DOHH2 (cell line): ENCODE results near the gene RNF130.

ENCODE experiments used
- H3F3A ChIP-seq: fragments of 200-600 bp; sonication (generic), shearing (Covaris generic); 2 replicates; pipeline ENCODE4 v1.6.0; 2016; ENCODE audit warnings: antibody characterized with exemption, mild to moderate bottlenecking; ENCODE audit not compliant: control insufficient read depth, insufficient read depth
- H3K27ac ChIP-seq: fragments of 200-600 bp; sonication (generic); 2 replicates; pipeline ENCODE4 v1.5.1; 2014; ENCODE audit warnings: low read depth, mild to moderate bottlenecking, low read length, moderate library complexity
- H3K27me3 ChIP-seq: fragments of 200-600 bp; sonication (generic); 2 replicates; pipeline ENCODE4 v1.6.1; 2014; ENCODE audit warnings: mild to moderate bottlenecking, low read length, mixed read lengths; ENCODE audit not compliant: control insufficient read depth
- H3K36me3 ChIP-seq: fragments of 200-600 bp; sonication (generic); 2 replicates; pipeline ENCODE4 v1.6.1; 2014; ENCODE audit warnings: mild to moderate bottlenecking, low read length, moderate library complexity, mixed read lengths; ENCODE audit not compliant: control insufficient read depth
- H3K4me1 ChIP-seq: fragments of 200-600 bp; sonication (generic); 2 replicates; pipeline ENCODE4 v1.6.1; 2014; ENCODE audit warnings: mild to moderate bottlenecking, low read length, mixed read lengths; ENCODE audit not compliant: control insufficient read depth
- H3K4me2 ChIP-seq: fragments of 200-600 bp; sonication (generic); 2 replicates; pipeline ENCODE4 v1.6.0; 2014; ENCODE audit warnings: mild to moderate bottlenecking, low read length, moderate library complexity
- H3K4me3 ChIP-seq: fragments of 200-600 bp; sonication (generic); 2 replicates; pipeline ENCODE4 v1.5.1; 2014; ENCODE audit warnings: mild to moderate bottlenecking, low read length, mixed read lengths
- H3K79me2 ChIP-seq: fragments of 200-600 bp; sonication (generic); 2 replicates; pipeline ENCODE4 v1.6.1; 2014; ENCODE audit warnings: mild to moderate bottlenecking, low read length, mixed read lengths; ENCODE audit not compliant: control insufficient read depth
- H3K9me2 ChIP-seq: fragments of 200-600 bp; sonication (generic); replicated peaks from 2 replicates; pipeline ENCODE4 v1.6.1; 2014; ENCODE audit warnings: mild to moderate bottlenecking, low read length, mixed read lengths; ENCODE audit not compliant: control insufficient read depth
- H3K9me3 ChIP-seq: fragments of 200-600 bp; sonication (generic); 2 replicates; pipeline ENCODE4 v1.6.1; 2014; ENCODE audit warnings: antibody characterized with exemption, low read length, mixed read lengths; ENCODE audit not compliant: control insufficient read depth, insufficient read depth
- H4K20me1 ChIP-seq: fragments of 200-600 bp; sonication (generic); 2 replicates; pipeline ENCODE4 v1.6.0; 2014; ENCODE audit warnings: low read depth, mild to moderate bottlenecking, antibody characterized with exemption, low read length, moderate library complexity; ENCODE audit not compliant: control insufficient read depth, insufficient read depth
- EZH2phosphoT487 ChIP-seq: fragments of 200-600 bp; sonication (generic); IDR thresholded peaks from 2 replicates; pipeline ENCODE4 v1.6.1; 2017; ENCODE audit warnings: borderline replicate concordance, mild to moderate bottlenecking, antibody characterized with exemption, low read length, moderate library complexity, mixed read lengths
- TF ChIP-seq, protein P1 (sequence below): fragments of 200-600 bp; sonication (generic); IDR thresholded peaks from one replicate; pipeline ENCODE4 v1.5.1; 2014; ENCODE audit warnings: antibody characterized with exemption, mild to moderate bottlenecking, low read depth, low read length; ENCODE audit not compliant: poor library complexity, severe bottlenecking

RNF130 gene

DNA sequence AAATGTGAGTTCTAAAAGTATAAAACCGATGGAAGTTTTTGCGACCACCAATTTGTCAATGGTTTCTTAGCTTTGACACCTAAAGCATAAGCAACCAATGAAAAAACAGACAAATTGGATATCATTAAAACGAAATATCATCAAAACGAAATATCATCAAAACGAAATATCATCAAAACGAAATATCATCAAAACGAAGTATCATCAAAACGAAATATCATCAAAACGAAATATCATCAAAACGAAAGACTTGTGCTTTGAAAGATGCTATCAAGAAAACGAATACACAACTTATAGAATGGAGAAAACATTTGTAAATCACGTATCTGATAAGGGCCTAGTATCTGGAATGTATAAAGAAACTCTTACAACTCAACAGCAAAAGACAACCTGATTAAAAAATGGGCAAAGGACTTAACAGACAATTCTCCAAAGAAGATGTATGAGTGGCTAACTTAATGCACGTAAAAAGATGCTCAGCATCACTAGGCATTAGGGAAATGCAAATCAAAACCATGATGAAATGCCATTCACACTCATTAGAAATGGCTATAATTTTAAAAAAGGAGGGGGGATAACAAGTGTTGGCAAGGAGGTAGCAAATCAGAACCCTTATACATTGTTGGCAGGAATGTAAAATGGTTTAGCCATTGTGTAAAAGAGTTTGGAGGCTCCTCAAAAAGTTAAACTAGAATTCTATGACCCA, 134.4 kb downstream of the RNF130 start:
- Histone ChIP-seq H3K27me3 (peaks cover 20% of the 10 kb centered on the region), H3F3A (no peaks in the 10 kb centered on the region), H3K9me3 (no peaks in the 10 kb centered on the region), H3K79me2 (no peaks in the 10 kb centered on the region), H4K20me1 (no peaks in the 10 kb centered on the region), H3K36me3 (no peaks in the 10 kb centered on the region), H3K4me3 (no peak overlapping the region), H3K27ac (no peak overlapping the region), H3K4me1 (no peaks in the 10 kb centered on the region), H3K4me2 (no peak overlapping the region), H3K9me2 (no peaks in the 10 kb centered on the region)
- TF ChIP-seq, protein P1, sequence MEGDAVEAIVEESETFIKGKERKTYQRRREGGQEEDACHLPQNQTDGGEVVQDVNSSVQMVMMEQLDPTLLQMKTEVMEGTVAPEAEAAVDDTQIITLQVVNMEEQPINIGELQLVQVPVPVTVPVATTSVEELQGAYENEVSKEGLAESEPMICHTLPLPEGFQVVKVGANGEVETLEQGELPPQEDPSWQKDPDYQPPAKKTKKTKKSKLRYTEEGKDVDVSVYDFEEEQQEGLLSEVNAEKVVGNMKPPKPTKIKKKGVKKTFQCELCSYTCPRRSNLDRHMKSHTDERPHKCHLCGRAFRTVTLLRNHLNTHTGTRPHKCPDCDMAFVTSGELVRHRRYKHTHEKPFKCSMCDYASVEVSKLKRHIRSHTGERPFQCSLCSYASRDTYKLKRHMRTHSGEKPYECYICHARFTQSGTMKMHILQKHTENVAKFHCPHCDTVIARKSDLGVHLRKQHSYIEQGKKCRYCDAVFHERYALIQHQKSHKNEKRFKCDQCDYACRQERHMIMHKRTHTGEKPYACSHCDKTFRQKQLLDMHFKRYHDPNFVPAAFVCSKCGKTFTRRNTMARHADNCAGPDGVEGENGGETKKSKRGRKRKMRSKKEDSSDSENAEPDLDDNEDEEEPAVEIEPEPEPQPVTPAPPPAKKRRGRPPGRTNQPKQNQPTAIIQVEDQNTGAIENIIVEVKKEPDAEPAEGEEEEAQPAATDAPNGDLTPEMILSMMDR: no peak
- TF ChIP-seq EZH2phosphoT487: no peak

DNA sequence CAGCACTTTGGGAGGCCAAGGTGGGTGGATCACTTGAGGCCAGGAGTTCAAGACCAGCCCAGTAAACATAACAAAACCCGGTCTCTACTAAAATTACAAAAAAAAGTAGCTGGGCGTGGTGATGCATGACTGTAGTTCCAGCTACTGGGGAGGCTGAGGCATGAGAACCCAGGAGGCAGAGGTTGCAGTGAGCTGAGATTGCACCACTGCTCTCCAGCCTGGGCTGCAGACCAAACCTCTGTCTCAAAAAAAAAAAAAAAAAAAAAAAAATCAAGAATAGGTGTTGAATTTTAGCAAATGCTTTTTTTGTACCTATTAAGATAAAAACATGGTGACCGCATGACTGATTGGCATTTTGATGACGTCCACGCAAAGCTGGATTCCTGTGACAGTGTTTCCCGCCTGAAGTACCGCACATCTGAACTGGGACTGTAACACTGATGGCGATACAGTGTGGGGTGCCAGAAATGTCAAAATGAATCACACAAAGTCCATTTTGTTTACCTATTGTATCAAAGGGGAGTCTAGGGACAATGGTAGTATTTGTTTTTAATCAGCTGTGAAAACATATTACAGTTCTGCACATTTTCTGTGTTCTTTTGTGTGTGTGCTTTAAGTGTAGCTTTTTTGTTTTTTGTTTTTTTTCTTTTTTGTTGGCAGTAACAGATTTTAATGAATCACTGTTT, 140.6 kb downstream of the RNF130 start:
- no peaks in the 10 kb centered on the region for H3F3A ChIP-seq

DNA sequence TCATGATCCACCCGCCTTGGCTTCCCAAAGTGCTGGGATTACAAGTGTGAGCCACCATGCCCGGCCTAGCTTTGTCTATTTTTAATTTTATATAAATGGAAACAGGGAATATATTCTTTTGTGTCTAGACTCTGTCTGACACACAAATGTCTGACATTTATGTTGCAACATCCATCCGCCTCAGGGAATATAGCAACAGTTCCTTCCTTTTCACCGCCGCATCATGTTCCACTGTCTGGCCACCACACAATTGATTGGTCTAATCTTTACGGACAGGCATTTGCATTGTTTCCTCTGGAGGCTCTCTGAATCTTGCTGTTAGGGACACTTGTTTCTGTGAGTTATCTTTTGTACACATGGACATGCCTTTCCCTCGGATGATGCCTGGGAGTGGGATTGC, 143.7 kb downstream of the RNF130 start:
- Histone ChIP-seq H3K4me3 (no peak overlapping the region), H3K4me1 (peaks cover 11% of the 10 kb centered on the region), H3K79me2 (no peaks in the 10 kb centered on the region), H3K27me3 (peaks cover 3% of the 10 kb centered on the region; the same call in 1 of the 2 replicates), H3K4me2 (no peak overlapping the region), H3K27ac (no peak overlapping the region), H4K20me1 (no peaks in the 10 kb centered on the region), H3K9me2 (no peaks in the 10 kb centered on the region), H3K9me3 (no peaks in the 10 kb centered on the region), H3F3A (no peaks in the 10 kb centered on the region), H3K36me3 (no peaks in the 10 kb centered on the region)
- TF ChIP-seq, protein P1: no peak
- TF ChIP-seq EZH2phosphoT487: no peak

More for the DNA sequence above, 140.6 kb downstream of the RNF130 start:
- TF ChIP-seq EZH2phosphoT487: no peak
- TF ChIP-seq, protein P1: no peak
- Histone ChIP-seq H3K4me2 (no peak overlapping the region), H3K9me2 (no peaks in the 10 kb centered on the region), H3K27me3 (peaks cover 3% of the 10 kb centered on the region; the same call in 1 of the 2 replicates), H3K27ac (no peak overlapping the region), H3K79me2 (no peaks in the 10 kb centered on the region), H3K9me3 (no peaks in the 10 kb centered on the region), H3K36me3 (no peaks in the 10 kb centered on the region), H3K4me1 (no peaks in the 10 kb centered on the region), H4K20me1 (no peaks in the 10 kb centered on the region), H3K4me3 (no peak overlapping the region)
